ENCODE results near the gene RPS6KA3. TPM values are rescaled to one million over a fixed set of nuclear protein-coding genes. Genes with fewer than 3 reads are reported as not detected.

RPS6KA3 gene
- total RNA-seq, 1 experiment from 2014 or later, result 14.6 TPM

DNA sequence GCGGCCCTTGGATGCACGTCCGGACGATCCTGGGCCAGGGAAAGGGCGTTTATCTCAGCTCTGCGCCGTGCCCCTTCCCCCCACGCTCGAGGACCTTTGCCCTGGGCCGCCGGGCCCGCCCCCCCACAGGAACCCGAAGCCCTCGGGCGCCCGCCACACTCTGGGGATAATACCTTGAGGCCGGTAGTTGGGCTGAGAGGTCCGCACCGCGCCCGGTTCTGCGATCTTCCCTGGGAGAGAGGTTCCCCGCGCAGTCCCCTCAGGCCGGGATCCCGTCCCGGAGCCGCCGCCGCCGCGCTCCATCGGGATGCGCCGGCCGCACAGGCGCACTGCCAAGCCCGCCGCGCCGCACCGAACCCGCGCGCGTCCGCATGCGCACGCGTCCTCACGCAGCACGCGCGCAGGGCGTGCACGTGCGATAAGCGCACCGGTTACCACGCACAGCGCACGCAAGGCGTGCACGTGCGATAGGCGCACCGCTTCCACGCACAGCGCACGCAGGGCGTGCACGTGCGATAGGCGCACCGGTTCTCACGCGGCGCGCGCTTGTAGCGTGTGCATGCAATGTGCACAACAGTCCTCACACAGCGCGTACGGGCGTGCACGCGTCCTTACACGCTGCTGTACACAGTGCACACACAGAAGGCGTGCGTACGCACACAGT is 150.0 kb downstream of the RPS6KA3 start, which contains the start of gene MAP7D2 (continued):
- TF ChIP-seq, protein P1, sequence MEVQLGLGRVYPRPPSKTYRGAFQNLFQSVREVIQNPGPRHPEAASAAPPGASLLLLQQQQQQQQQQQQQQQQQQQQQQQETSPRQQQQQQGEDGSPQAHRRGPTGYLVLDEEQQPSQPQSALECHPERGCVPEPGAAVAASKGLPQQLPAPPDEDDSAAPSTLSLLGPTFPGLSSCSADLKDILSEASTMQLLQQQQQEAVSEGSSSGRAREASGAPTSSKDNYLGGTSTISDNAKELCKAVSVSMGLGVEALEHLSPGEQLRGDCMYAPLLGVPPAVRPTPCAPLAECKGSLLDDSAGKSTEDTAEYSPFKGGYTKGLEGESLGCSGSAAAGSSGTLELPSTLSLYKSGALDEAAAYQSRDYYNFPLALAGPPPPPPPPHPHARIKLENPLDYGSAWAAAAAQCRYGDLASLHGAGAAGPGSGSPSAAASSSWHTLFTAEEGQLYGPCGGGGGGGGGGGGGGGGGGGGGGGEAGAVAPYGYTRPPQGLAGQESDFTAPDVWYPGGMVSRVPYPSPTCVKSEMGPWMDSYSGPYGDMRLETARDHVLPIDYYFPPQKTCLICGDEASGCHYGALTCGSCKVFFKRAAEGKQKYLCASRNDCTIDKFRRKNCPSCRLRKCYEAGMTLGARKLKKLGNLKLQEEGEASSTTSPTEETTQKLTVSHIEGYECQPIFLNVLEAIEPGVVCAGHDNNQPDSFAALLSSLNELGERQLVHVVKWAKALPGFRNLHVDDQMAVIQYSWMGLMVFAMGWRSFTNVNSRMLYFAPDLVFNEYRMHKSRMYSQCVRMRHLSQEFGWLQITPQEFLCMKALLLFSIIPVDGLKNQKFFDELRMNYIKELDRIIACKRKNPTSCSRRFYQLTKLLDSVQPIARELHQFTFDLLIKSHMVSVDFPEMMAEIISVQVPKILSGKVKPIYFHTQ (CRISPR knock-in tag; IDR thresholded peaks at IDR 0.05), result no peak
- TF ChIP-seq TEAD1 (CRISPR knock-in tag; IDR thresholded peaks at IDR 0.05), result no peak
- TF ChIP-seq NR2C2 (CRISPR knock-in tag; IDR thresholded peaks at IDR 0.05), result no peak
- 0 out of 2 replicates have a peak, but pooled peaks have one; percentile 54 for TF ChIP-seq ZNF138 (CRISPR knock-in tag; conservative IDR thresholded peaks at IDR 0.05)
- TF ChIP-seq, protein P2, sequence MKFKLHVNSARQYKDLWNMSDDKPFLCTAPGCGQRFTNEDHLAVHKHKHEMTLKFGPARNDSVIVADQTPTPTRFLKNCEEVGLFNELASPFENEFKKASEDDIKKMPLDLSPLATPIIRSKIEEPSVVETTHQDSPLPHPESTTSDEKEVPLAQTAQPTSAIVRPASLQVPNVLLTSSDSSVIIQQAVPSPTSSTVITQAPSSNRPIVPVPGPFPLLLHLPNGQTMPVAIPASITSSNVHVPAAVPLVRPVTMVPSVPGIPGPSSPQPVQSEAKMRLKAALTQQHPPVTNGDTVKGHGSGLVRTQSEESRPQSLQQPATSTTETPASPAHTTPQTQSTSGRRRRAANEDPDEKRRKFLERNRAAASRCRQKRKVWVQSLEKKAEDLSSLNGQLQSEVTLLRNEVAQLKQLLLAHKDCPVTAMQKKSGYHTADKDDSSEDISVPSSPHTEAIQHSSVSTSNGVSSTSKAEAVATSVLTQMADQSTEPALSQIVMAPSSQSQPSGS (CRISPR knock-in tag; IDR thresholded peaks at IDR 0.05; ENCODE audit: borderline replicate concordance, low read depth), result no peak
- TF ChIP-seq, protein P3, sequence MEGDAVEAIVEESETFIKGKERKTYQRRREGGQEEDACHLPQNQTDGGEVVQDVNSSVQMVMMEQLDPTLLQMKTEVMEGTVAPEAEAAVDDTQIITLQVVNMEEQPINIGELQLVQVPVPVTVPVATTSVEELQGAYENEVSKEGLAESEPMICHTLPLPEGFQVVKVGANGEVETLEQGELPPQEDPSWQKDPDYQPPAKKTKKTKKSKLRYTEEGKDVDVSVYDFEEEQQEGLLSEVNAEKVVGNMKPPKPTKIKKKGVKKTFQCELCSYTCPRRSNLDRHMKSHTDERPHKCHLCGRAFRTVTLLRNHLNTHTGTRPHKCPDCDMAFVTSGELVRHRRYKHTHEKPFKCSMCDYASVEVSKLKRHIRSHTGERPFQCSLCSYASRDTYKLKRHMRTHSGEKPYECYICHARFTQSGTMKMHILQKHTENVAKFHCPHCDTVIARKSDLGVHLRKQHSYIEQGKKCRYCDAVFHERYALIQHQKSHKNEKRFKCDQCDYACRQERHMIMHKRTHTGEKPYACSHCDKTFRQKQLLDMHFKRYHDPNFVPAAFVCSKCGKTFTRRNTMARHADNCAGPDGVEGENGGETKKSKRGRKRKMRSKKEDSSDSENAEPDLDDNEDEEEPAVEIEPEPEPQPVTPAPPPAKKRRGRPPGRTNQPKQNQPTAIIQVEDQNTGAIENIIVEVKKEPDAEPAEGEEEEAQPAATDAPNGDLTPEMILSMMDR (IDR thresholded peaks at IDR 0.05), result no peak
- TF ChIP-seq E2F1 (CRISPR knock-in tag; IDR thresholded peaks at IDR 0.05), result no peak
- no peak for TF ChIP-seq SMAD4 (CRISPR knock-in tag; IDR thresholded peaks at IDR 0.05)
- TF ChIP-seq GABPB1 (CRISPR knock-in tag; IDR thresholded peaks at IDR 0.05), result no peak
- TF ChIP-seq TCF7 (CRISPR knock-in tag; IDR thresholded peaks at IDR 0.05; ENCODE audit: low read depth), result 0 out of 2 replicates have a peak, but pooled peaks have one; percentile 72
- TF ChIP-seq, protein P4, sequence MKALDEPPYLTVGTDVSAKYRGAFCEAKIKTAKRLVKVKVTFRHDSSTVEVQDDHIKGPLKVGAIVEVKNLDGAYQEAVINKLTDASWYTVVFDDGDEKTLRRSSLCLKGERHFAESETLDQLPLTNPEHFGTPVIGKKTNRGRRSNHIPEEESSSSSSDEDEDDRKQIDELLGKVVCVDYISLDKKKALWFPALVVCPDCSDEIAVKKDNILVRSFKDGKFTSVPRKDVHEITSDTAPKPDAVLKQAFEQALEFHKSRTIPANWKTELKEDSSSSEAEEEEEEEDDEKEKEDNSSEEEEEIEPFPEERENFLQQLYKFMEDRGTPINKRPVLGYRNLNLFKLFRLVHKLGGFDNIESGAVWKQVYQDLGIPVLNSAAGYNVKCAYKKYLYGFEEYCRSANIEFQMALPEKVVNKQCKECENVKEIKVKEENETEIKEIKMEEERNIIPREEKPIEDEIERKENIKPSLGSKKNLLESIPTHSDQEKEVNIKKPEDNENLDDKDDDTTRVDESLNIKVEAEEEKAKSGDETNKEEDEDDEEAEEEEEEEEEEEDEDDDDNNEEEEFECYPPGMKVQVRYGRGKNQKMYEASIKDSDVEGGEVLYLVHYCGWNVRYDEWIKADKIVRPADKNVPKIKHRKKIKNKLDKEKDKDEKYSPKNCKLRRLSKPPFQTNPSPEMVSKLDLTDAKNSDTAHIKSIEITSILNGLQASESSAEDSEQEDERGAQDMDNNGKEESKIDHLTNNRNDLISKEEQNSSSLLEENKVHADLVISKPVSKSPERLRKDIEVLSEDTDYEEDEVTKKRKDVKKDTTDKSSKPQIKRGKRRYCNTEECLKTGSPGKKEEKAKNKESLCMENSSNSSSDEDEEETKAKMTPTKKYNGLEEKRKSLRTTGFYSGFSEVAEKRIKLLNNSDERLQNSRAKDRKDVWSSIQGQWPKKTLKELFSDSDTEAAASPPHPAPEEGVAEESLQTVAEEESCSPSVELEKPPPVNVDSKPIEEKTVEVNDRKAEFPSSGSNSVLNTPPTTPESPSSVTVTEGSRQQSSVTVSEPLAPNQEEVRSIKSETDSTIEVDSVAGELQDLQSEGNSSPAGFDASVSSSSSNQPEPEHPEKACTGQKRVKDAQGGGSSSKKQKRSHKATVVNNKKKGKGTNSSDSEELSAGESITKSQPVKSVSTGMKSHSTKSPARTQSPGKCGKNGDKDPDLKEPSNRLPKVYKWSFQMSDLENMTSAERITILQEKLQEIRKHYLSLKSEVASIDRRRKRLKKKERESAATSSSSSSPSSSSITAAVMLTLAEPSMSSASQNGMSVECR (CRISPR knock-in tag; IDR thresholded peaks at IDR 0.05; ENCODE audit: borderline replicate concordance), result no peak
- TF ChIP-seq PRDM15 (CRISPR knock-in tag; IDR thresholded peaks at IDR 0.05), result no peak
- TF ChIP-seq, protein P5, sequence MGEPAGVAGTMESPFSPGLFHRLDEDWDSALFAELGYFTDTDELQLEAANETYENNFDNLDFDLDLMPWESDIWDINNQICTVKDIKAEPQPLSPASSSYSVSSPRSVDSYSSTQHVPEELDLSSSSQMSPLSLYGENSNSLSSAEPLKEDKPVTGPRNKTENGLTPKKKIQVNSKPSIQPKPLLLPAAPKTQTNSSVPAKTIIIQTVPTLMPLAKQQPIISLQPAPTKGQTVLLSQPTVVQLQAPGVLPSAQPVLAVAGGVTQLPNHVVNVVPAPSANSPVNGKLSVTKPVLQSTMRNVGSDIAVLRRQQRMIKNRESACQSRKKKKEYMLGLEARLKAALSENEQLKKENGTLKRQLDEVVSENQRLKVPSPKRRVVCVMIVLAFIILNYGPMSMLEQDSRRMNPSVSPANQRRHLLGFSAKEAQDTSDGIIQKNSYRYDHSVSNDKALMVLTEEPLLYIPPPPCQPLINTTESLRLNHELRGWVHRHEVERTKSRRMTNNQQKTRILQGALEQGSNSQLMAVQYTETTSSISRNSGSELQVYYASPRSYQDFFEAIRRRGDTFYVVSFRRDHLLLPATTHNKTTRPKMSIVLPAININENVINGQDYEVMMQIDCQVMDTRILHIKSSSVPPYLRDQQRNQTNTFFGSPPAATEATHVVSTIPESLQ (CRISPR knock-in tag; IDR thresholded peaks at IDR 0.05), result no peak
- 0 out of 2 replicates have a peak, but pooled peaks have one; percentile 44 for TF ChIP-seq ZNF263 (CRISPR knock-in tag; IDR thresholded peaks at IDR 0.05; ENCODE audit: low read depth)
- peak; percentile 87 for TF ChIP-seq TP53 (CRISPR knock-in tag; IDR thresholded peaks at IDR 0.05)
- TF ChIP-seq IRF1 (CRISPR knock-in tag; IDR thresholded peaks at IDR 0.05), result peak; percentile 69; the same call in 1 of the 2 replicates
- TF ChIP-seq, protein P6, sequence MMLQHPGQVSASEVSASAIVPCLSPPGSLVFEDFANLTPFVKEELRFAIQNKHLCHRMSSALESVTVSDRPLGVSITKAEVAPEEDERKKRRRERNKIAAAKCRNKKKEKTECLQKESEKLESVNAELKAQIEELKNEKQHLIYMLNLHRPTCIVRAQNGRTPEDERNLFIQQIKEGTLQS (CRISPR knock-in tag; conservative IDR thresholded peaks at IDR 0.05), result no peak
